ENCODE results near the gene EEF2.
"Not testable (repeated sequence)": the region's sequence is repeated elsewhere in the genome, so short reads cannot be mapped to it uniquely, and the experiment has no call there.

EEF2 gene

DNA sequence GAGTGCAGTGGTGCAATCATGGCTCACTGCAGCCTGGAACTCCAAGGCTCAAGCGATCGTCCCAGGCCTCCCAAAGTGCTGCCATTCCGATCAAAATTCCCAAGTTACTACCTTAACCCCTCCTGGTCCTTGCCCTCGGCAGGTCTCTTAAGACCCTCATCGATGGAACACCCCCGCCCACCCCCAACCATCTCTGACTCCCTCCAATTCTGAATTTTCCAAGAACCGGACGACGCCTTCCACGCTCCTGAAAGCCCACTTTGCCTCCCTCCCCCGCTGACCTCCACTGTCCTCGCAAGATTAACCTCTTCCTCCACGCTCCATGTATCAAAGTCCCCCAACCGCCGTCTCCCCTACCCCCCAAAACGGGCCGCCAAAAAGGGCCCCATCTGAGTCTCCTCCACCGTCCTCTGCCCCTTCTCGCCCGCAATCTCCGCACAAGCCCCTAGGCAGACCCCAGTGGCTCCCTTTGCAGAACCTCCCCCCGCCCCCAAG lies 14.9 kb downstream of the EEF2 start:
- POLR2A ChIA-PET, result interaction anchor here (0.6 to 2.9 kb wide), 7 partner anchors 10 to 170 kb away, joined by 3 to 29 read pairs (median 7); partner anchors contain the start of gene EEF2
- no peak for DNase-seq (ENCODE audit: extremely low spot score)
- TF ChIP-seq, protein P1, sequence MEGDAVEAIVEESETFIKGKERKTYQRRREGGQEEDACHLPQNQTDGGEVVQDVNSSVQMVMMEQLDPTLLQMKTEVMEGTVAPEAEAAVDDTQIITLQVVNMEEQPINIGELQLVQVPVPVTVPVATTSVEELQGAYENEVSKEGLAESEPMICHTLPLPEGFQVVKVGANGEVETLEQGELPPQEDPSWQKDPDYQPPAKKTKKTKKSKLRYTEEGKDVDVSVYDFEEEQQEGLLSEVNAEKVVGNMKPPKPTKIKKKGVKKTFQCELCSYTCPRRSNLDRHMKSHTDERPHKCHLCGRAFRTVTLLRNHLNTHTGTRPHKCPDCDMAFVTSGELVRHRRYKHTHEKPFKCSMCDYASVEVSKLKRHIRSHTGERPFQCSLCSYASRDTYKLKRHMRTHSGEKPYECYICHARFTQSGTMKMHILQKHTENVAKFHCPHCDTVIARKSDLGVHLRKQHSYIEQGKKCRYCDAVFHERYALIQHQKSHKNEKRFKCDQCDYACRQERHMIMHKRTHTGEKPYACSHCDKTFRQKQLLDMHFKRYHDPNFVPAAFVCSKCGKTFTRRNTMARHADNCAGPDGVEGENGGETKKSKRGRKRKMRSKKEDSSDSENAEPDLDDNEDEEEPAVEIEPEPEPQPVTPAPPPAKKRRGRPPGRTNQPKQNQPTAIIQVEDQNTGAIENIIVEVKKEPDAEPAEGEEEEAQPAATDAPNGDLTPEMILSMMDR (IDR thresholded peaks at IDR 0.05; ENCODE audit: control extremely low read depth, extremely low read depth, low read depth, missing control alignments), result no peak
- CTCF ChIA-PET, result interaction anchor here (0.9 to 1.5 kb wide), 3 partner anchors 13 to 18 kb away, joined by 3 to 5 read pairs (median 4); partner anchors contain the start of gene EEF2

DNA sequence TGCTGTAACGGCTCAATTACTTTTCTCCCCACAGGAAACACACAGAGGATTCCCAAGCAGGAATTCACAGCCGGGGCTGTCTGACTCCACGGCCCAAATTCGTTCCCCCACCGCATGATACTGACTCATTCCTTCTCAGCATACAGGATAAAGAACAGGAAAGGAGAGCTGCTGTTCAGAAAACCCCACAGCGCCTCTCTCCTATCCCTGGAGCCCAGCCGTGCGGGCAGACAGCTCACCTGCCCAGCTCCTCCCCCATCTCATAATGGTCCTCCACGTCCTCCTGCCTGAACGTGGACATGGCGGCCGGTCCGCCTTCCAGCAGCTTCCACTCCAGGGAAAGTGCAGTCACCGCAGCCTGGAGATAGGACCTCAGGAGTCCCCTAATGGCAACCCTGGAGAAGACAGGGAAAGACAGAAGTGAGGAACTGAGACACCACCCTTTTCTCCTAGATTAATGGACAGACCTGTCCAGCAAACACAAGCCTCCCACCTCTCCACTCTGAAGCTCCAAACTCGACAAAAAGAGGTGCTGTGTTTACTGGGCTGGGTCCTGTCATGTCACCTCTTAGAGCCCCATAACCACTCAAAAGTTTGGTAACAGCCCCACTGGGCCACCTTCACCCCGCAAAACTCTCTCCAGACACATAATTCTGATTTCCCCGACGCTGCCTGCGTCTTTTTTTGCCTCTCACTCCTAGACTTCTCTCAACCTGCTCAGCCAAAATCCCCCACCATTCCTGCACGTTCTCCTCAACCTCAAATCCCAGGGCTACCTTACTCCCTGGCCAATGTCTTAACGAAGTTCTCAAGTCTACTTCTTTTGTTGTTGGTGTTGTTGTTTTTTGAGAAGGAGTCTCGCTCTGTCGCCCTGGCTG lies 15.6 kb downstream of the EEF2 start:
- ChIA-PET CTCF (interaction anchor here (0.9 to 2.4 kb wide), 3 partner anchors 14 to 18 kb away, joined by 3 to 12 read pairs (median 5); partner anchors contain the start of gene EEF2), POLR2A (interaction anchor here (0.6 to 2.0 kb wide), 2 partner anchors 11 to 37 kb away, joined by 3 to 10 read pairs; no protein-coding TSS in a partner anchor)
- TF ChIP-seq, protein P1 (IDR thresholded peaks at IDR 0.05; ENCODE audit: control extremely low read depth, extremely low read depth, low read depth, missing control alignments), result no peak
- DNase-seq (ENCODE audit: extremely low spot score), result no peak

DNA sequence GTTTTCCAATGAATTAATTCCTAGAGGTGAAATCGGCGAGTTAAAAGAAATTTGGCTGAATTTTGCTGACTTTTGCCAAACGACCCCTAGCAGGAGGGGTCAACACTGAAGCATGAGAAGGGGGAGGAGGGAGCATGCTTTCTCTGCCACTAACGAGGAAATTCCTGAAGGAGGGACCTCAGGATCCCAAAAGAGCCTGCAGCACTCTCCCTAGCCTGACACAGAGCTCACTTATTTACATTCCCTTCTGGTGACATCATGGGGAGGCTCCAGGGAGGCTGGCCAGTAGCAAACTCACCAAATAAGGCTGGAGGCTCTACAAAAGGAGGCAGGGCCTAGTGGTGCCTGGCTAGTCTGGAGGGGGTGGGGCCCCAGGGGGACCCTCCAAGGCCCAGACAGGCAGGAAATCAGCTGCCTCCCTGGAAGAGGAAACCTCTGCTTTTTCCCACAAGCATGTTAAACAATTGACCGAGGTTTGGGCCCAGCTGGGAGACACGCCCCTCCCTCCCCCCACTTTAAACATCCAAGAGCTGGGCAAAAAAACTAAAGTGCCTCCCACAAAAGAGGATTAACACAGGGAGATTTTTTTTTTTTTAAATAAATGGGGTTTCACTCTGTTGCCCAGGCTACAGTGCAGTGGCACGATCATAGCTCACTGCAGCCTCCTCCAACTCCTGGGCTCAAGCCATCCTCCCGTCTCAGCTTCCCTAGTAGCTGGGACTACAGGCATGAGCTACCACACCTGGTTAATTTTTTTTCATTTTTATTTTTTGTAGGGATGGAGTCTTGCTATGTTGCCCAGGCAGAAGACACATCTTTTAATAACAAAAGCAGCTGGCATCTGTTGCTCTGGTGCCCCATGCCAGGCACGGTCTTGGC lies 16.5 kb downstream of the EEF2 start:
- POLR2A ChIA-PET, result interaction anchor here (0.6 to 2.0 kb wide), 3 partner anchors 12 to 38 kb away, joined by 3 to 10 read pairs (median 3); partner anchors contain the start of gene EEF2
- DNase-seq (ENCODE audit: extremely low spot score), result no peak
- TF ChIP-seq, protein P1 (IDR thresholded peaks at IDR 0.05; ENCODE audit: control extremely low read depth, extremely low read depth, low read depth, missing control alignments), result no peak
- CTCF ChIA-PET, result interaction anchor here (0.9 to 2.4 kb wide), 3 partner anchors 13 to 19 kb away, joined by 3 to 12 read pairs (median 5); partner anchors contain the start of gene EEF2

DNA sequence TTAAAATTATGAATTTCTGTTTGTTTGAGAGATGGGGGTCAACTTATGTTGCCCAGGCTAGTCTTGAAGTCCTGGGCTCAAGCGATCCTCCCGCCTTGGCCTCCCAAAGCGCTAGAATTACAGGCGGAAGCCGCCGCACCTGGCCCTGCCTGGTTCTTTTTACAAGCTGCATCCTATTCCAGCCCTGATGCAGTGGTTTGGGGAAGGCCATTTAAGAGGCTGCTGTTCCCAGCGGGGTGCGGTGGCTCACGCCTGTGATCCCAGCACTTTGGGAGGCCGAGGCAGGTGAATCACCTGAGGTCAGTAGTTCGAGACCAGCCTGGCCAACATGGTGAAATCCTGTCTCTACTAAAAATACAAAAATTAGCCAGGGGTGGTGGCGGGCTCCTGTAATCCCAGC lies 17.3 kb downstream of the EEF2 start:
- DNase-seq (ENCODE audit: extremely low spot score), result not testable (repeated sequence)
- ChIA-PET CTCF (interaction anchor here (2.4 kb wide), 1 partner anchor 12 kb away, joined by 12 read pairs; no protein-coding TSS in a partner anchor), POLR2A (interaction anchor here (0.7 to 2.0 kb wide), 2 partner anchors 8 to 13 kb away, joined by 3 to 10 read pairs; no protein-coding TSS in a partner anchor)

DNA sequence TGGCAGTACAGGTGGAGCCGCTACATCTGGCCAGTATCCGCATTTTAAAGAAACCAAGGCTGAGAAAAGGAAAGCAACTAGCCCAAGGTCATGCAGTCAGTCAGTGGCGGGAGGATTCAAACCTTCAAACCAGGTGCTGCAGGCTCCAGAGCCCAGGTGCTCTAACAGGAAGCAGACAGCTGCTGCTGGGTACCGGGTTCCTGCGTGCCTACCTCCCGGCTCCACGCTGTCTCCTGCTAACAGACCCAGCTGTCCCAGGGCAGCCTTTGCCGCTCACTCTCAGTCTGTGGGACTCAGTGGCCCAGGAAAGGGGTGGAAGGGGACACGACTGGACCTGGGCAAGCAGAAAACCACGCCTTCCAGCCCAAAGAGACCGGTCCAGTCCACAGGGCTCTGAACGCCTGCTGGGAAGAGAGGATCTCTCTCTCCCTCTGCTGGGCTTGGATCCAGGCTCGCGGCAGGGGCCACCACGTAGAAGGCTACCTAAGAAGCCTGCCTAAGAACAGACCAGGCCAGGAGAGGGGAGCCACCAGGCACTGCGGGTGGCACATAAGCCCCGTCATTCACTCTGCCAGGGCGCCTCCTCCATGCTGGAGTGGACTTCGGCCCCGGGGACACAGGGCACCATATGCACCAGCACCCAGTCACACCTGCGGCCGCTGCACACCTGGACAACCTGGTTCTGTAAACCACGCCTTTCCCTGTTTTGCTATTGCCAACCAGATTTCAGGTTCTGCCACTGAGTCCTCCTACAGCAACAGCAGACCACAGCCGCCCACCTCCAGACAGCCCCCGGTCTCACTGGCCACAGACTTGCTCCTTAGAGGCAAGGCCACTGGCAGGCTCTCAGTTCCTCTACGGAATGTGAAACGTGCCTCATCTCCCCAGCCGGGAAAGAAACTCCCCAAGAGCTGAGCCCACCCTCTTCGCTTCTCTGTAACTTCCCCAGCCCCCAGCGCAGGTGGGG lies 18.9 kb downstream of the EEF2 start:
- CTCF ChIA-PET, result no interaction called here
- POLR2A ChIA-PET, result no interaction called here
- TF ChIP-seq, protein P1 (IDR thresholded peaks at IDR 0.05; ENCODE audit: control extremely low read depth, extremely low read depth, low read depth, missing control alignments), result no peak
- no peak for DNase-seq (ENCODE audit: extremely low spot score)
